ENCODE measurements around the gene KIF19.

GRCh38 chr17:74325743-74326379 lies at the start of gene KIF19:
- TF ChIP-seq CTCF (IDR thresholded peaks at IDR 0.05) (no peak), POLR2A (IDR thresholded peaks at IDR 0.05) (no peak)
